Small intestine (tissue), 7 donors: ENCODE measurements around the gene OTUD7B. TPM values are rescaled to one million over a fixed set of nuclear protein-coding genes. Genes with fewer than 3 reads are reported as not detected.
A peak's percentile ranks its signal among the peaks of the same experiment; 100 is the strongest.

ENCODE experiments used
- DNase-seq, 2 donors: peaks; one replicate each; pipeline versions ENCODE4 v3.0.0 to v3.0.0-alpha.2; 2013
- FAIRE-seq: peaks from 2 replicates; lab custom pipeline; 2012; peaks lifted over from hg19 to GRCh38; lab: Jason Lieb, UNC
- H3K27ac ChIP-seq, 3 donors: one replicate each; pipeline ENCODE4 v1.5.1; 2013; ENCODE audit warnings: low read length in 2 of 3, mild to moderate bottlenecking in 2 of 3, control low read depth in 1 of 3, inconsistent platforms in 1 of 3, low read depth in 1 of 3, moderate library complexity in 1 of 3
- H3K27me3 ChIP-seq, 3 donors: one replicate each; pipeline ENCODE4 v1.6.1; 2013; ENCODE audit warnings: low read length in 3 of 3, inconsistent platforms in 1 of 3; ENCODE audit not compliant: control insufficient read depth in 3 of 3, insufficient read depth in 3 of 3
- H3K36me3 ChIP-seq, 3 donors: one replicate each; pipeline ENCODE4 v1.6.1; 2013; ENCODE audit warnings: low read length in 3 of 3, inconsistent platforms in 1 of 3, low read depth in 1 of 3, mild to moderate bottlenecking in 1 of 3, moderate library complexity in 1 of 3; ENCODE audit not compliant: control insufficient read depth in 3 of 3, insufficient read depth in 2 of 3
- H3K4me1 ChIP-seq, 3 donors: one replicate each; pipeline ENCODE4 v1.6.1; 2013; ENCODE audit warnings: low read length in 2 of 3, inconsistent platforms in 1 of 3, low read depth in 1 of 3, mild to moderate bottlenecking in 1 of 3, moderate library complexity in 1 of 3; ENCODE audit not compliant: control insufficient read depth in 3 of 3, insufficient read depth in 2 of 3
- H3K4me3 ChIP-seq, 3 donors: one replicate each; pipeline ENCODE4 v1.5.1; 2013; ENCODE audit warnings: low read length in 3 of 3, control low read depth in 1 of 3, inconsistent platforms in 1 of 3, low read depth in 1 of 3, mild to moderate bottlenecking in 1 of 3, moderate library complexity in 1 of 3
- H3K9me3 ChIP-seq, 2 donors: one replicate each; pipeline ENCODE4 v1.6.1; 2013; ENCODE audit warnings: low read depth in 1 of 2, low read length in 1 of 2; ENCODE audit not compliant: control insufficient read depth in 2 of 2, insufficient read depth in 1 of 2
- WGBS, 3 donors: extraction: QIAGEN DNeasy Blood & Tissue Kit; methylation state at CpG; one replicate each; pipeline ENCODE4 v1.1.7; 2013; 5-methylcytosine and 5-hydroxymethylcytosine counted together
- polyA plus RNA-seq, 4 donors: library from polyadenylated mRNA; stranded (reverse) in 3 of 4; unstranded in 1 of 4; fragments of 200-250 nt in 3 of 4; fragments of 120-200 nt in 1 of 4; gene quantifications; one replicate each; pipeline versions ENCODE4 v1.2.1 to v1.2.3, GENCODE V29; 2013
- donor health status: healthy with polysubstance abuse.
- donor health status: control.
- donor health status: control.
- donor health status: Bipolar disorder and iron deficiency.
- donor health status: healthy.

Gene OTUD7B
- polyA plus RNA-seq, 4 donors: 5.1 to 16.8 (median 6.2) TPM

DNA sequence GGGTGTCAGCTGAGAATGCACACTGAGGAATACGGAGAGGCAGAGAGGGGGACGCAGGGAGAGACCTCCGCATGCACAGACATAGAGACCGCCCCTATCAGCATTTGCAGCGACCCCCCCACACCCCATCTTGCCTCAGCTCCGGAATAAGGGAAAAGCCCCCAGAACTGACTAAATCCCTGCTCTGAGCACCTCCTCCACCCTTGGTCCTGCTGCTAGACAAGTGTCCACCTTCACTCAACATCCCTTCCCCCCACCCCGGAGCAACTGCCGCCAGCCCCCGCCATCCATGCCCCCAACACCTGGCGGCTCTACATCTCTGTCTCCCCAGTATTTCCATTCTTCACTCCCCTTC, 93.7 kb downstream of the OTUD7B start:
- Histone ChIP-seq H3K27ac (no peak overlapping the region), H3K4me1 (peaks cover 0 to 5% (median 0%) of the 10 kb centered on the region in 3 donors), H3K36me3 (peaks cover 0 to 3% (median 0%) of the 10 kb centered on the region in 3 donors), H3K27me3 (peaks cover 0 to 22% (median 0%) of the 10 kb centered on the region in 3 donors), H3K4me3 (peak overlapping the region in 1 of 3 donors; percentile 52), H3K9me3 (no peaks in the 10 kb centered on the region)
- FAIRE-seq: no peak
- no peak for DNase-seq
- 18 to 37% (median 27%) methylated on average over 9 to 10 of the region's 10 CpGs for WGBS, 3 donors

- WGBS, 3 donors: 24 to 35% (median 29%) methylated on average over 9 of the region's 9 CpGs
- H3K27ac ChIP-seq: no peak overlapping the region
- DNase-seq: no peak
- peak overlapping the region in 1 of 3 donors; percentile 52 for H3K4me3 ChIP-seq
- peaks cover 0 to 3% (median 0%) of the 10 kb centered on the region in 3 donors for H3K36me3 ChIP-seq
- peaks cover 0 to 22% (median 0%) of the 10 kb centered on the region in 3 donors for H3K27me3 ChIP-seq
- H3K4me1 ChIP-seq: peaks cover 0 to 5% (median 0%) of the 10 kb centered on the region in 3 donors
- FAIRE-seq: no peak
- no peaks in the 10 kb centered on the region for H3K9me3 ChIP-seq
These were observed 94.2 kb downstream of the OTUD7B start for GRCh38 chr1:149916193-149916897.

- Histone ChIP-seq H3K9me3 (no peaks in the 10 kb centered on the region), H3K4me1 (peaks cover 0 to 5% (median 0%) of the 10 kb centered on the region in 3 donors), H3K27me3 (peaks cover 0 to 22% (median 0%) of the 10 kb centered on the region in 3 donors), H3K36me3 (peaks cover 0 to 3% (median 0%) of the 10 kb centered on the region in 3 donors), H3K27ac (no peak overlapping the region), H3K4me3 (no peak overlapping the region)
- 83 to 90% (median 88%) methylated on average over 11 of the region's 11 CpGs for WGBS, 3 donors
- no peak for FAIRE-seq
- no peak for DNase-seq
These were observed 94.9 kb downstream of the OTUD7B start for GRCh38 chr1:149915429-149916192.

- H3K4me3 ChIP-seq: no peak overlapping the region
- peaks cover 0 to 5% (median 0%) of the 10 kb centered on the region in 3 donors for H3K4me1 ChIP-seq
- DNase-seq (no peak), FAIRE-seq (no peak)
- H3K36me3 ChIP-seq: peaks cover 0 to 6% (median 0%) of the 10 kb centered on the region in 3 donors
- peaks cover 0 to 22% (median 0%) of the 10 kb centered on the region in 3 donors for H3K27me3 ChIP-seq
- no peaks in the 10 kb centered on the region for H3K9me3 ChIP-seq
- no peak overlapping the region for H3K27ac ChIP-seq
- WGBS, 3 donors: 72 to 86% (median 86%) methylated on average over 1 of the region's 1 CpG
These were observed 96.0 kb downstream of the OTUD7B start for GRCh38 chr1:149914545-149914944.

GRCh38 chr1:149906570-149907075, 103.9 kb downstream of the OTUD7B start:
- WGBS, 3 donors: 22 to 65% (median 43%) methylated on average over 10 of the region's 10 CpGs
- Histone ChIP-seq H3K27me3 (no peaks in the 10 kb centered on the region), H3K9me3 (no peaks in the 10 kb centered on the region), H3K4me3 (no peak overlapping the region), H3K4me1 (peaks cover 0 to 13% (median 0%) of the 10 kb centered on the region in 3 donors), H3K27ac (peak overlapping the region in 1 of 3 donors; percentile 33), H3K36me3 (peaks cover 0 to 17% (median 0%) of the 10 kb centered on the region in 3 donors)
- FAIRE-seq: no peak
- DNase-seq: peak; percentile 57 to 67

GRCh38 chr1:149903836-149904491, 106.6 kb downstream of the OTUD7B start:
- WGBS, 3 donors: 81 to 91% (median 83%) methylated on average over 5 of the region's 5 CpGs
- H3K27ac ChIP-seq: no peak overlapping the region
- no peak for DNase-seq
- no peaks in the 10 kb centered on the region for H3K9me3 ChIP-seq
- no peaks in the 10 kb centered on the region for H3K27me3 ChIP-seq
- H3K4me3 ChIP-seq: no peak overlapping the region
- H3K36me3 ChIP-seq: peaks cover 0 to 13% (median 0%) of the 10 kb centered on the region in 3 donors
- H3K4me1 ChIP-seq: peaks cover 3 to 24% (median 6%) of the 10 kb centered on the region in 3 donors
- FAIRE-seq: no peak

GRCh38 chr1:149899460-149900284, 110.9 kb downstream of the OTUD7B start, which contains the start of gene BOLA1:
TSS of gene BOLA1 (plus strand) at chr1:149899568. CDS start at chr1:149900060, 492 bp downstream.
- no peak for FAIRE-seq
- no peaks in the 10 kb centered on the region for H3K27me3 ChIP-seq
- DNase-seq: peak; percentile 94 to 96
- WGBS, 3 donors: 8 to 12% (median 10%) methylated on average over 65 of the region's 65 CpGs
- H3K9me3 ChIP-seq: peaks cover 0 to 3% of the 10 kb centered on the region in 2 donors
- peak within 1 kb of the TSS; percentile 59 to 74 (median 73) for H3K4me3 ChIP-seq
- peaks cover 3 to 11% (median 6%) of the 10 kb centered on the region in 3 donors for H3K4me1 ChIP-seq
- peak within 1 kb of the TSS; percentile 77 to 96 (median 85) for H3K27ac ChIP-seq
- peaks cover 0 to 1% (median 0%) of the 10 kb centered on the region in 3 donors for H3K36me3 ChIP-seq
